Endothelial cell of umbilical vein (primary cell): ENCODE measurements around the gene YWHAG. TPM values are rescaled to one million over a fixed set of nuclear protein-coding genes. Genes with fewer than 3 reads are reported as not detected.

ENCODE experiments used
- BruUV-seq: library from RNA; stranded (reverse); fragments of 400-500 nt; replicated peaks from 2 replicates; lab custom pipeline; 2021; lab: Mats Ljungman, UMichigan
- CTCF ChIA-PET: fragments of 300-600, 350-600 bp; sonication (Branson Sonifier 250); formaldehyde crosslinking; loops from one replicate; lab custom pipeline; 2021; ENCODE audit warnings: antibody characterized with exemption, inconsistent platforms; lab: Charles Lee
- POLR2A ChIA-PET: fragments of 300-600, 350-600 bp; sonication (Branson Sonifier 250); formaldehyde crosslinking; loops from one replicate; lab custom pipeline; 2021; ENCODE audit warnings: antibody characterized with exemption, inconsistent platforms; lab: Charles Lee
- DNase-seq: peaks from one replicate; pipeline ENCODE4 v3.0.0-alpha.2; 2011; ENCODE audit warnings: low read depth, low spot score
- FAIRE-seq: peaks from 2 replicates; lab custom pipeline; 2011; peaks lifted over from hg19 to GRCh38; lab: Jason Lieb, UNC
- H2AFZ ChIP-seq: 2 replicates; pipeline ENCODE4 v1.6.0; 2012; ENCODE audit warnings: low read depth, low read length, control low read depth, inconsistent platforms
- H3K27ac ChIP-seq: 2 replicates; pipeline ENCODE4 v1.5.1; 2011; ENCODE audit warnings: low read depth, mild to moderate bottlenecking, control low read depth, low read length, moderate library complexity; ENCODE audit not compliant: insufficient read depth
- H3K27me3 ChIP-seq, 2 experiments: 2 replicates each; pipeline versions ENCODE4 v1.6.0 to v1.6.1; 2011; ENCODE audit warnings: low read length in 2 of 2, mixed read lengths in 1 of 2; ENCODE audit not compliant: control insufficient read depth in 2 of 2, insufficient read depth in 2 of 2
- H3K36me3 ChIP-seq, 2 experiments: 2 replicates in 1 of 2; 3 replicates in 1 of 2; pipeline ENCODE4 v1.5.1; 2011; ENCODE audit warnings: low read length in 2 of 2, mild to moderate bottlenecking in 1 of 2, moderate library complexity in 1 of 2; ENCODE audit not compliant: control insufficient read depth in 2 of 2, insufficient read depth in 2 of 2; ENCODE audit errors: extremely low read depth in 1 of 2
- H3K4me1 ChIP-seq: 3 replicates; pipeline ENCODE4 v1.5.1; 2011; ENCODE audit warnings: mild to moderate bottlenecking, low read length; ENCODE audit not compliant: control insufficient read depth, insufficient read depth; ENCODE audit errors: extremely low read depth
- H3K4me2 ChIP-seq: 2 replicates; pipeline ENCODE4 v1.6.1; 2011; ENCODE audit warnings: low read length, control low read depth, mixed read lengths; ENCODE audit not compliant: insufficient read depth
- H3K4me3 ChIP-seq, 3 experiments: fragments of 200-600 bp in 1 of 3; sonication (generic), shearing (Covaris generic) in 1 of 3; replicated peaks in 1 of 3; 2 replicates each; pipeline ENCODE4 v1.5.1; 2011 to 2016; ENCODE audit warnings: control low read depth in 3 of 3, low read length in 3 of 3, mild to moderate bottlenecking in 2 of 3, inconsistent platforms in 1 of 3, low read depth in 1 of 3, moderate library complexity in 1 of 3; ENCODE audit not compliant: insufficient read depth in 1 of 3
- H3K79me2 ChIP-seq: 2 replicates; pipeline ENCODE4 v1.6.0; 2012; ENCODE audit warnings: low read length, inconsistent platforms; ENCODE audit not compliant: control insufficient read depth, insufficient read depth
- H3K9ac ChIP-seq: replicated peaks from 2 replicates; pipeline ENCODE3; 2011; ENCODE audit warnings: low read length, control low read depth; ENCODE audit not compliant: insufficient read depth; ENCODE audit errors: extremely low read depth
- H3K9me1 ChIP-seq: replicated peaks from 3 replicates; pipeline ENCODE4 v1.6.0; 2011; ENCODE audit warnings: mild to moderate bottlenecking, low read length; ENCODE audit not compliant: control insufficient read depth, insufficient read depth; ENCODE audit errors: extremely low read depth
- H3K9me3 ChIP-seq: replicated peaks from 2 replicates; pipeline ENCODE4 v1.5.1; 2012; ENCODE audit warnings: low read length, inconsistent platforms; ENCODE audit not compliant: control insufficient read depth, insufficient read depth
- H4K20me1 ChIP-seq: replicated peaks from 2 replicates; pipeline ENCODE3; 2011; ENCODE audit warnings: mild to moderate bottlenecking, low read length; ENCODE audit not compliant: control insufficient read depth, insufficient read depth; ENCODE audit errors: extremely low read depth
- CTCF ChIP-seq, 2 donors: IDR thresholded peaks; 1 replicate in 1 of 2; 2 replicates in 1 of 2; pipeline ENCODE4 v1.5.1; 2011; ENCODE audit warnings: low read length in 2 of 2, mild to moderate bottlenecking in 2 of 2, moderate library complexity in 2 of 2, control low read depth in 1 of 2, inconsistent platforms in 1 of 2, low read depth in 1 of 2; ENCODE audit not compliant: insufficient read depth in 1 of 2; ENCODE audit errors: extremely low read depth in 1 of 2
- EZH2 ChIP-seq: IDR thresholded peaks from 2 replicates; pipeline ENCODE4 v1.6.1; 2012; ENCODE audit warnings: borderline replicate concordance, low read depth, mild to moderate bottlenecking, moderate library complexity, low read length, inconsistent platforms; ENCODE audit not compliant: severe bottlenecking
- FOS ChIP-seq: IDR thresholded peaks from 2 replicates; pipeline ENCODE4 v1.6.1; 2011; ENCODE audit warnings: mild to moderate bottlenecking, low read length, moderate library complexity, borderline replicate concordance; ENCODE audit not compliant: insufficient read depth
- GATA2 ChIP-seq: IDR thresholded peaks from 2 replicates; pipeline ENCODE4 v1.7.0; 2011; ENCODE audit warnings: low read depth, mild to moderate bottlenecking, moderate library complexity, mixed read lengths, low read length; ENCODE audit not compliant: insufficient read length, insufficient read depth
- JUN ChIP-seq: IDR thresholded peaks from 2 replicates; pipeline ENCODE4 v1.6.1; 2011; ENCODE audit warnings: borderline replicate concordance, low read depth; ENCODE audit not compliant: insufficient read length, insufficient read depth
- MAX ChIP-seq: IDR thresholded peaks from 2 replicates; pipeline ENCODE4 v1.6.1; 2011; ENCODE audit not compliant: insufficient read depth, insufficient read length
- MYC ChIP-seq: IDR thresholded peaks from one replicate; pipeline ENCODE4 v1.6.1; 2011; ENCODE audit warnings: mild to moderate bottlenecking, low read depth, low read length
- POLR2A ChIP-seq: IDR thresholded peaks from 2 replicates; pipeline ENCODE4 v1.6.1; 2012; ENCODE audit warnings: low read depth, mild to moderate bottlenecking, control low read depth, low read length
- POLR2AphosphoS5 ChIP-seq: IDR thresholded peaks from 2 replicates; pipeline ENCODE4 v1.6.1; 2012; ENCODE audit warnings: low read depth, mild to moderate bottlenecking, control low read depth, low read length, moderate library complexity; ENCODE audit not compliant: insufficient read depth
- dilution Hi-C: fragments of 300-500 bp; cut with MboI; formaldehyde crosslinking; loops from one replicate; pipeline ENCODE4 v1.15.0; 2019; ENCODE audit warnings: low sequenced_read_pairs; ENCODE audit not compliant: extremely low pct_ligation_motif_present
- intact Hi-C: fragments of 100-400 bp; cut with micrococcal nuclease; formaldehyde crosslinking; loops from one replicate; pipeline ENCODE4 v1.10.0; 2022
- polyA plus RNA-seq, 4 experiments: library from polyadenylated mRNA; depleted of rRNA in 3 of 4; stranded (reverse) in 3 of 4; unstranded in 1 of 4; fragments of >200 nt; gene quantifications; 2 replicates each; pipeline versions ENCODE4 v1.2.1 to v1.2.3, GENCODE V29; 2011 to 2012; ENCODE audit warnings: missing spikeins in 1 of 4
- total RNA-seq: library from RNA; stranded (reverse); gene quantifications from 2 replicates; pipeline ENCODE4 v1.2.3, GENCODE V29; 2021

YWHAG gene
- total and polyA plus RNA-seq, 2 donors (not counting 3 experiments of a cell fraction or from before 2014, with no cell fraction given), result 55.6 to 205 TPM

- Histone ChIP-seq H3K79me2 (no peaks in the 10 kb centered on the region), H3K36me3 (no peaks in the 10 kb centered on the region), H3K4me2 (no peak overlapping the region), H3K27ac (no peak overlapping the region), H3K9me1 (no peaks in the 10 kb centered on the region), H4K20me1 (no peaks in the 10 kb centered on the region), H3K9me3 (no peaks in the 10 kb centered on the region), H3K27me3 (peaks cover 0 to 3% of the 10 kb centered on the region in 2 experiments), H2AFZ (no peak overlapping the region), H3K9ac (no peak overlapping the region), H3K4me1 (peaks cover 5% of the 10 kb centered on the region), H3K4me3 (no peak overlapping the region)
- intact Hi-C loops (no loop called here), dilution Hi-C loops (no loop called here)
- FAIRE-seq (no peak), DNase-seq (no peak)
- POLR2A ChIA-PET, result no interaction called here
- BruUV-seq, result no TSS peak
- CTCF ChIA-PET, result no interaction called here
- no peak for TF ChIP-seq POLR2A
- TF ChIP-seq GATA2, result no peak
- TF ChIP-seq FOS, result no peak
- no peak for TF ChIP-seq POLR2AphosphoS5
- no peak for TF ChIP-seq MAX
- no peak for TF ChIP-seq EZH2
- TF ChIP-seq JUN, result no peak
- no peak for TF ChIP-seq MYC
- TF ChIP-seq CTCF (IDR thresholded peaks at IDR 0.05; ENCODE audit: extremely low read depth in 1 of 2, insufficient read depth in 1 of 2, low read depth in 1 of 2, low read length in 2 of 2), result no peak
These were observed 12.6 kb upstream of the YWHAG start for GRCh38 chr7:76371396-76371795.
